SU-DHL-6 (cell line): ENCODE measurements around the gene VIPR2.

Experiments
- H2AFZ ChIP-seq: fragments of 200-600 bp; sonication (generic); 2 replicates; pipeline ENCODE4 v1.6.1; 2014; ENCODE audit warnings: low read depth, mild to moderate bottlenecking, moderate library complexity, mixed read lengths, antibody characterized with exemption, low read length; ENCODE audit not compliant: severe bottlenecking
- H3F3A ChIP-seq: fragments of 200-600 bp; shearing (Covaris generic); 2 replicates; pipeline ENCODE4 v1.6.0; 2016; ENCODE audit warnings: antibody characterized with exemption, mild to moderate bottlenecking; ENCODE audit not compliant: insufficient read depth
- H3K27ac ChIP-seq: fragments of 200-600 bp; sonication (generic); 2 replicates; pipeline ENCODE4 v1.5.1; 2016; ENCODE audit warnings: low read depth, mild to moderate bottlenecking, low read length, moderate library complexity, mixed read lengths
- H3K27me3 ChIP-seq: fragments of 200-600 bp; sonication (generic), shearing (Covaris generic); 2 replicates; pipeline ENCODE4 v1.6.0; 2014; ENCODE audit warnings: mild to moderate bottlenecking, low read length
- H3K36me3 ChIP-seq: fragments of 200-600 bp; sonication (generic); 2 replicates; pipeline ENCODE4 v1.6.1; 2014; ENCODE audit warnings: mild to moderate bottlenecking, low read length, mixed read lengths
- H3K4me2 ChIP-seq: fragments of 300-600, 200-600 bp; shearing (Covaris generic), sonication (generic); 2 replicates; pipeline ENCODE4 v1.6.0; 2014; ENCODE audit warnings: low read length, low read depth, mild to moderate bottlenecking; ENCODE audit not compliant: poor library complexity, severe bottlenecking
- H3K4me3 ChIP-seq: fragments of 200-600 bp; sonication (generic); 2 replicates; pipeline ENCODE4 v1.5.1; 2014; ENCODE audit warnings: antibody characterized with exemption, low read length, mild to moderate bottlenecking, mixed read lengths; ENCODE audit not compliant: insufficient read depth, poor library complexity, severe bottlenecking
- H3K79me2 ChIP-seq: fragments of 200-600 bp; sonication (generic); 2 replicates; pipeline ENCODE4 v1.6.1; 2014; ENCODE audit warnings: mild to moderate bottlenecking, low read length, moderate library complexity; ENCODE audit not compliant: insufficient read depth
- H3K9ac ChIP-seq: fragments of 200-600 bp; sonication (generic); 2 replicates; pipeline ENCODE4 v1.7.0; 2014; ENCODE audit warnings: mild to moderate bottlenecking, low read length
- H3K9me2 ChIP-seq: fragments of 200-600 bp; sonication (generic); replicated peaks from 2 replicates; pipeline ENCODE4 v1.6.1; 2014; ENCODE audit warnings: low read length; ENCODE audit not compliant: insufficient read depth
- H3K9me3 ChIP-seq: fragments of 200-600 bp; sonication (generic); 2 replicates; pipeline ENCODE4 v1.6.1; 2014; ENCODE audit warnings: low read length, mixed read lengths; ENCODE audit not compliant: insufficient read depth
- H4K20me1 ChIP-seq: fragments of 200-600 bp; sonication (generic); 2 replicates; pipeline ENCODE4 v1.6.1; 2014; ENCODE audit warnings: low read depth, mild to moderate bottlenecking, antibody characterized with exemption, low read length, moderate library complexity, mixed read lengths
- CTCF ChIP-seq: fragments of 200-600 bp; sonication (generic); IDR thresholded peaks from one replicate; pipeline ENCODE4 v1.5.1; 2017; ENCODE audit warnings: antibody characterized with exemption, mild to moderate bottlenecking, low read length, moderate library complexity; ENCODE audit not compliant: insufficient read depth, poor library complexity, severe bottlenecking
- EZH2phosphoT487 ChIP-seq: fragments of 200-600 bp; sonication (generic), shearing (Covaris generic); conservative IDR thresholded peaks from 2 replicates; pipeline ENCODE4 v1.6.1; 2018; ENCODE audit warnings: mild to moderate bottlenecking, antibody characterized with exemption, low read length, moderate library complexity, mixed read lengths

VIPR2 gene

DNA sequence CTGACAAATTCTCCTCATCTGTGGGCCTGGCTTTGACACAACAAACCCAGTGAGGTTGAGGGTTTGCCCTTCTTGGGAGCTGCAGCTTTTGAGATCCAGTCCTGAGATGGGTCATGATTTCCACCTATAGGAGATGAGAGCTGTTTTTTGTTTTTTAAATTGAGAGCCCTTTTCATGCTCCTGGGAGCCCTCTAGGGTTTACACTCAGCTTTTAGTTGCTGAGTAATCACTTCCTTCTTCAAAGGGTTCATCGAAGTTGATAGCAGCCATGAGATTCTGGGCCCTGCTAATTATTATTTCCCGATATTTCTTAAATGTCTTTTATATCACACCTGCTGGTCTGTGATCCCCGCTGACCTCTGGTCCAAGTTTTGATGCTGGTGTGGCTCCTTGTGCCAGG is 47.3 kb upstream of the VIPR2 start:
- Histone ChIP-seq H3K4me2 (no peak overlapping the region), H3K9me2 (no peaks in the 10 kb centered on the region), H2AFZ (no peak overlapping the region), H3K9me3 (no peaks in the 10 kb centered on the region), H3K36me3 (no peaks in the 10 kb centered on the region), H3K9ac (no peak overlapping the region), H4K20me1 (no peaks in the 10 kb centered on the region), H3K4me3 (no peak overlapping the region), H3K27ac (no peak overlapping the region), H3K79me2 (no peaks in the 10 kb centered on the region), H3F3A (no peaks in the 10 kb centered on the region), H3K27me3 (no peaks in the 10 kb centered on the region)
- TF ChIP-seq CTCF (no peak), EZH2phosphoT487 (no peak)

DNA sequence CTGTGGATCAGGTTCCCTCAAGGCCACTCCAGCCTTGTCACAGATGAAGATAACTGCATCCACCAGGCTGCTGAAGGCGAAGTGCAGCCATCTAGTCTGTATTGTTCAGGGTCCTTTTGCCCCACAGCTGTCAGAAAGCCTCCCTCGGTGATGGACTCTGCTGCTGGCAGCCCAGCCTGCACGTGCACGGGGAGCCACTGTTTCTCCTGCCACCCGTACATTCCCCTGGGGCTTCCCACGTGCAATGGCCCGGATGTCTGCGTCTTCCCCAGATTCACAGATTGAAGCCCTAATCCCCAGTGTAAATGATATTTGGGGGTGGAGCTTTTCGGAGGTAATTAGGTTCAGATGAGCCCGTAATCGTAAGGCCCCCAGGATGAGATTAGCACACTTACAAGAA is 46.6 kb upstream of the VIPR2 start:
- Histone ChIP-seq H3K27ac (no peak overlapping the region), H2AFZ (no peak overlapping the region), H3K27me3 (no peaks in the 10 kb centered on the region), H3K9me2 (no peaks in the 10 kb centered on the region), H3K4me3 (no peak overlapping the region), H3K9me3 (no peaks in the 10 kb centered on the region), H3K36me3 (no peaks in the 10 kb centered on the region), H4K20me1 (no peaks in the 10 kb centered on the region), H3F3A (no peaks in the 10 kb centered on the region), H3K9ac (no peak overlapping the region), H3K4me2 (no peak overlapping the region), H3K79me2 (no peaks in the 10 kb centered on the region)
- TF ChIP-seq EZH2phosphoT487 (no peak), CTCF (no peak)

GRCh38 chr7:159188011-159188410 is 43.3 kb upstream of the VIPR2 start:
- TF ChIP-seq EZH2phosphoT487 (no peak), CTCF (no peak)
- no peak overlapping the region for H3K27ac ChIP-seq
- H3K79me2 ChIP-seq, result no peaks in the 10 kb centered on the region
- no peak overlapping the region for H3K4me3 ChIP-seq
- H3K9me3 ChIP-seq, result peaks cover 3% of the 10 kb centered on the region; the same call in 1 of the 2 replicates
- no peaks in the 10 kb centered on the region for H3F3A ChIP-seq
- no peak overlapping the region for H3K4me2 ChIP-seq
- no peaks in the 10 kb centered on the region for H3K27me3 ChIP-seq
- no peak overlapping the region for H2AFZ ChIP-seq
- H3K9me2 ChIP-seq, result no peaks in the 10 kb centered on the region
- H3K36me3 ChIP-seq, result no peaks in the 10 kb centered on the region
- no peak overlapping the region for H3K9ac ChIP-seq
- no peaks in the 10 kb centered on the region for H4K20me1 ChIP-seq

GRCh38 chr7:159179241-159179640 is 34.6 kb upstream of the VIPR2 start:
- H3K79me2 ChIP-seq, result no peaks in the 10 kb centered on the region
- no peak overlapping the region for H2AFZ ChIP-seq
- H3K4me3 ChIP-seq, result no peak overlapping the region
- H3K36me3 ChIP-seq, result no peaks in the 10 kb centered on the region
- no peaks in the 10 kb centered on the region for H3F3A ChIP-seq
- H3K27me3 ChIP-seq, result no peaks in the 10 kb centered on the region
- H3K9me2 ChIP-seq, result no peaks in the 10 kb centered on the region
- no peak overlapping the region for H3K9ac ChIP-seq
- H4K20me1 ChIP-seq, result no peaks in the 10 kb centered on the region
- no peak overlapping the region for H3K4me2 ChIP-seq
- H3K9me3 ChIP-seq, result no peaks in the 10 kb centered on the region
- no peak overlapping the region for H3K27ac ChIP-seq
- TF ChIP-seq CTCF, result no peak
- TF ChIP-seq EZH2phosphoT487, result no peak
